ENCODE results near the gene NLRP5. TPM values are rescaled to one million over a fixed set of nuclear protein-coding genes. Genes with fewer than 3 reads are reported as not detected.
"Not testable (repeated sequence)": the region's sequence is repeated elsewhere in the genome, so short reads cannot be mapped to it uniquely, and the experiment has no call there.

The NLRP5 gene
- polyA plus RNA-seq, 3 donors = not detected

- peaks cover 0 to 3% (median 2%) of the 10 kb centered on the region in 3 donors for H3K27me3 Mint-ChIP-seq (ENCODE audit: low read depth in 3 of 3)
- peak; percentile 85 for TF ChIP-seq CTCF (IDR thresholded peaks at IDR 0.05)
- Histone ChIP-seq H3K27ac (ENCODE audit: low read depth in 1 of 2, low read length in 2 of 2) (peak overlapping the region; percentile 37 to 66), H3K9me3 (replicated peaks in 1 of 2; ENCODE audit: control insufficient read depth in 1 of 2, insufficient read depth in 1 of 2, low read length in 2 of 2) (no peaks in the 10 kb centered on the region), H2AFZ (ENCODE audit: insufficient read depth, low read depth, low read length, poor library complexity, severe bottlenecking) (no peak overlapping the region), H3K4me3 (replicated peaks in 1 of 3; ENCODE audit: low read depth in 2 of 3, low read length in 3 of 3) (no peak overlapping the region), H3K4me1 (ENCODE audit: control insufficient read depth in 1 of 2, insufficient read depth in 2 of 2, low read length in 2 of 2) (peaks cover 24 to 44% of the 10 kb centered on the region in 2 donors), H3K4me2 (replicated peaks; ENCODE audit: extremely low read depth, low read length, poor library complexity, severe bottlenecking) (peak overlapping the region; percentile 30), H3K9ac (ENCODE audit: insufficient read depth, low read length, poor library complexity, severe bottlenecking) (peak overlapping the region; percentile 1), H3K27me3 (ENCODE audit: control insufficient read depth in 2 of 2, insufficient read depth in 2 of 2, low read length in 2 of 2) (no peaks in the 10 kb centered on the region), H3K79me2 (ENCODE audit: insufficient read depth, low read length) (peaks cover 95% of the 10 kb centered on the region), H3K36me3 (replicated peaks in 1 of 2; ENCODE audit: control insufficient read depth in 1 of 2, insufficient read depth in 2 of 2, low read length in 2 of 2) (peaks cover 27 to 43% of the 10 kb centered on the region in 2 donors), H4K20me1 (ENCODE audit: insufficient read depth, low read length) (peaks cover 95% of the 10 kb centered on the region)
- WGBS (ENCODE audit: insufficient coverage) = 7% methylated on average over 21 of the region's 22 CpGs
- H3K9me3 Mint-ChIP-seq = peaks cover 0 to 9% (median 0%) of the 10 kb centered on the region in 7 donors
- peaks cover 46% of the 10 kb centered on the region for H3K4me1 Mint-ChIP-seq
- peak overlapping the region in 1 of 2 donors; percentile 24 for H3K4me3 Mint-ChIP-seq
- H3K27ac Mint-ChIP-seq = peak overlapping the region in 6 of 7 donors; percentile 13 to 81 (median 57)
- peaks cover 32 to 57% of the 10 kb centered on the region in 2 donors for H3K36me3 Mint-ChIP-seq
- intact Hi-C loops (cut with micrococcal nuclease) = loop anchor here (2.0 to 10.0 kb wide), 2 partner anchors 50 to 68 kb away; no protein-coding TSS in a partner anchor
- DNase-seq = peak; percentile 59 to 74 (median 62)
These were observed 118.6 kb downstream of the NLRP5 start for GRCh38 chr19:56105090-56105701.

GRCh38 chr19:56105831-56106396, 119.3 kb downstream of the NLRP5 start:
- peaks cover 24 to 36% of the 10 kb centered on the region in 2 donors for H3K36me3 ChIP-seq (replicated peaks in 1 of 2; ENCODE audit: control insufficient read depth in 1 of 2, insufficient read depth in 2 of 2, low read length in 2 of 2)
- H3K4me1 ChIP-seq (ENCODE audit: control insufficient read depth in 1 of 2, insufficient read depth in 2 of 2, low read length in 2 of 2) = peaks cover 31 to 51% of the 10 kb centered on the region in 2 donors
- not testable (repeated sequence) for H3K9me3 ChIP-seq (replicated peaks in 1 of 2; ENCODE audit: control insufficient read depth in 1 of 2, insufficient read depth in 1 of 2, low read length in 2 of 2); H3K27ac ChIP-seq (ENCODE audit: low read depth in 1 of 2, low read length in 2 of 2); H3K27me3 ChIP-seq (ENCODE audit: control insufficient read depth in 2 of 2, insufficient read depth in 2 of 2, low read length in 2 of 2); H3K4me3 ChIP-seq (replicated peaks in 1 of 3; ENCODE audit: low read depth in 2 of 3, low read length in 3 of 3); H3K4me3 Mint-ChIP-seq; H3K9me3 Mint-ChIP-seq; DNase-seq; H2AFZ ChIP-seq (ENCODE audit: insufficient read depth, low read depth, low read length, poor library complexity, severe bottlenecking); H3K9ac ChIP-seq (ENCODE audit: insufficient read depth, low read length, poor library complexity, severe bottlenecking); H3K27me3 Mint-ChIP-seq (ENCODE audit: low read depth in 3 of 3)
- peaks cover 95% of the 10 kb centered on the region for H3K79me2 ChIP-seq (ENCODE audit: insufficient read depth, low read length)
- peak overlapping the region in 4 of 7 donors; percentile 63 to 87 (median 73) for H3K27ac Mint-ChIP-seq
- WGBS (ENCODE audit: insufficient coverage) = 92% methylated on average over 56 of the region's 61 CpGs
- intact Hi-C loops (cut with micrococcal nuclease) = loop anchor here (2.0 to 10.0 kb wide), 2 partner anchors 49 to 67 kb away; no protein-coding TSS in a partner anchor
- peaks cover 53% of the 10 kb centered on the region for H3K4me1 Mint-ChIP-seq
- peak overlapping the region; percentile 30 for H3K4me2 ChIP-seq (replicated peaks; ENCODE audit: extremely low read depth, low read length, poor library complexity, severe bottlenecking)
- peaks cover 29 to 50% of the 10 kb centered on the region in 2 donors for H3K36me3 Mint-ChIP-seq
- H4K20me1 ChIP-seq (ENCODE audit: insufficient read depth, low read length) = peaks cover 95% of the 10 kb centered on the region

All from CD14-positive monocyte (primary cell).